ENCODE data around the gene FTCDNL1.

DNA sequence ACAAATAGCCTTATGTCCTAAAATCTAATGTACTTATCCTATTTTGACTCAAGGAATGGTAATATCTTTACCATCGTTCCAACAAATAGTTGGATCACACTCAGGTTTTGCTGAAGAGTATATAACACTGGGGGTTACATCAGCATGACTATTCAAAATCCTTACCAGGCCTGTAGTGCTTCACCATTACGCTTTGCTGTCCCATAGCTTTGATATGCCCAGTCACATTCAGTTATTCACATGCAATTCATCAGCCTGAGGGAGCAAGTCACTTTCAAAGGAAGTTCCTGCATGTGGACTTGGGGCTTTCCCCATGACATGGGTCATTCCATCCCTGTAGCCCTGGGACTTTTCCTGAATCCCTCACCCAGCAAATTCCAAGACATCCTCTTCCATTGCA lies 39.6 kb downstream of the FTCDNL1 start:
- TF ChIP-seq ZNF790 (CRISPR knock-in tag; IDR thresholded peaks at IDR 0.05; ENCODE audit: borderline replicate concordance) (no peak), POLR2A (IDR thresholded peaks at IDR 0.05; ENCODE audit: insufficient read depth in 1 of 2, low read depth in 2 of 2, low read length in 2 of 2) (no peak), ZNF772 (CRISPR knock-in tag; IDR thresholded peaks at IDR 0.05) (no peak), TAF1 (CRISPR knock-in tag; IDR thresholded peaks at IDR 0.05) (no peak), NAIF1 (CRISPR knock-in tag; IDR thresholded peaks at IDR 0.05; ENCODE audit: borderline replicate concordance) (no peak), MYC (CRISPR knock-in tag; IDR thresholded peaks at IDR 0.05; ENCODE audit: borderline replicate concordance) (no peak), SOX6 (IDR thresholded peaks at IDR 0.05) (no peak), SOX6 (CRISPR knock-in tag; IDR thresholded peaks at IDR 0.05) (no peak), KLF16 (CRISPR knock-in tag; IDR thresholded peaks at IDR 0.05) (no peak), EZH2 (conservative IDR thresholded peaks at IDR 0.05; ENCODE audit: low read depth, low read length) (no peak), ZNF260 (CRISPR knock-in tag; IDR thresholded peaks at IDR 0.05; ENCODE audit: borderline replicate concordance, low read depth) (no peak)
- TF ChIP-seq, protein P1, sequence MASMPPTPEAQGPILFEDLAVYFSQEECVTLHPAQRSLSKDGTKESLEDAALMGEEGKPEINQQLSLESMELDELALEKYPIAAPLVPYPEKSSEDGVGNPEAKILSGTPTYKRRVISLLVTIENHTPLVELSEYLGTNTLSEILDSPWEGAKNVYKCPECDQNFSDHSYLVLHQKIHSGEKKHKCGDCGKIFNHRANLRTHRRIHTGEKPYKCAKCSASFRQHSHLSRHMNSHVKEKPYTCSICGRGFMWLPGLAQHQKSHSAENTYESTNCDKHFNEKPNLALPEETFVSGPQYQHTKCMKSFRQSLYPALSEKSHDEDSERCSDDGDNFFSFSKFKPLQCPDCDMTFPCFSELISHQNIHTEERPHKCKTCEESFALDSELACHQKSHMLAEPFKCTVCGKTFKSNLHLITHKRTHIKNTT (CRISPR knock-in tag; IDR thresholded peaks at IDR 0.05) = no peak
- TF ChIP-seq, protein P2, sequence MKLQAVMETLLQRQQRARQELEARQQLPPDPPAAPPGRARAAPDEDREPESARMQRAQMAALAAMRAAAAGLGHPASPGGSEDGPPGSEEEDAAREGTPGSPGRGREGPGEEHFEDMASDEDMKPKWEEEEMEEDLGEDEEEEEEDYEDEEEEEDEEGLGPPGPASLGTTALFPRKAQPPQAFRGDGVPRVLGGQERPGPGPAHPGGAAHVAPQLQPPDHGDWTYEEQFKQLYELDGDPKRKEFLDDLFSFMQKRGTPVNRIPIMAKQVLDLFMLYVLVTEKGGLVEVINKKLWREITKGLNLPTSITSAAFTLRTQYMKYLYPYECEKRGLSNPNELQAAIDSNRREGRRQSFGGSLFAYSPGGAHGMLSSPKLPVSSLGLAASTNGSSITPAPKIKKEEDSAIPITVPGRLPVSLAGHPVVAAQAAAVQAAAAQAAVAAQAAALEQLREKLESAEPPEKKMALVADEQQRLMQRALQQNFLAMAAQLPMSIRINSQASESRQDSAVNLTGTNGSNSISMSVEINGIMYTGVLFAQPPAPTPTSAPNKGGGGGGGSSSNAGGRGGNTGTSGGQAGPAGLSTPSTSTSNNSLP (IDR thresholded peaks at IDR 0.05; ENCODE audit: low read depth, low read length) = no peak
- TF ChIP-seq, protein P3, sequence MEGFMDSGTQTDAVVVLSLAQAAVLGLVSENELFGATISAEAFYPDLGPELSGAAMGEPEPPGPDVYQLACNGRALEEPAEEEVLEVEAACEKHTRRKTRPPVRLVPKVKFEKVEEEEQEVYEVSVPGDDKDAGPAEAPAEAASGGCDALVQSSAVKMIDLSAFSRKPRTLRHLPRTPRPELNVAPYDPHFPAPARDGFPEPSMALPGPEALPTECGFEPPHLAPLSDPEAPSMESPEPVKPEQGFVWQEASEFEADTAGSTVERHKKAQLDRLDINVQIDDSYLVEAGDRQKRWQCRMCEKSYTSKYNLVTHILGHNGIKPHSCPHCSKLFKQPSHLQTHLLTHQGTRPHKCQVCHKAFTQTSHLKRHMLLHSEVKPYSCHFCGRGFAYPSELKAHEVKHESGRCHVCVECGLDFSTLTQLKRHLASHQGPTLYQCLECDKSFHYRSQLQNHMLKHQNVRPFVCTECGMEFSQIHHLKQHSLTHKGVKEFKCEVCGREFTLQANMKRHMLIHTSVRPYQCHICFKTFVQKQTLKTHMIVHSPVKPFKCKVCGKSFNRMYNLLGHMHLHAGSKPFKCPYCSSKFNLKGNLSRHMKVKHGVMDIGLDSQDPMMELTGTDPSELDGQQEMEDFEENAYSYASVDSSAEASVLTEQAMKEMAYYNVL (CRISPR knock-in tag; IDR thresholded peaks at IDR 0.05; ENCODE audit: borderline replicate concordance) = no peak
- TF ChIP-seq, protein P4, sequence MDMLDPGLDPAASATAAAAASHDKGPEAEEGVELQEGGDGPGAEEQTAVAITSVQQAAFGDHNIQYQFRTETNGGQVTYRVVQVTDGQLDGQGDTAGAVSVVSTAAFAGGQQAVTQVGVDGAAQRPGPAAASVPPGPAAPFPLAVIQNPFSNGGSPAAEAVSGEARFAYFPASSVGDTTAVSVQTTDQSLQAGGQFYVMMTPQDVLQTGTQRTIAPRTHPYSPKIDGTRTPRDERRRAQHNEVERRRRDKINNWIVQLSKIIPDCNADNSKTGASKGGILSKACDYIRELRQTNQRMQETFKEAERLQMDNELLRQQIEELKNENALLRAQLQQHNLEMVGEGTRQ (IDR thresholded peaks at IDR 0.05; ENCODE audit: low read depth, low read length) = no peak
- TF ChIP-seq, protein P4 (CRISPR knock-in tag; IDR thresholded peaks at IDR 0.05; ENCODE audit: borderline replicate concordance) = no peak
